ENCODE measurements around the gene GIGYF2. TPM values are rescaled to one million over a fixed set of nuclear protein-coding genes. Genes with fewer than 3 reads are reported as not detected.

The GIGYF2 gene
- total RNA-seq, 1 experiment from 2014 or later = 55.3 TPM

DNA sequence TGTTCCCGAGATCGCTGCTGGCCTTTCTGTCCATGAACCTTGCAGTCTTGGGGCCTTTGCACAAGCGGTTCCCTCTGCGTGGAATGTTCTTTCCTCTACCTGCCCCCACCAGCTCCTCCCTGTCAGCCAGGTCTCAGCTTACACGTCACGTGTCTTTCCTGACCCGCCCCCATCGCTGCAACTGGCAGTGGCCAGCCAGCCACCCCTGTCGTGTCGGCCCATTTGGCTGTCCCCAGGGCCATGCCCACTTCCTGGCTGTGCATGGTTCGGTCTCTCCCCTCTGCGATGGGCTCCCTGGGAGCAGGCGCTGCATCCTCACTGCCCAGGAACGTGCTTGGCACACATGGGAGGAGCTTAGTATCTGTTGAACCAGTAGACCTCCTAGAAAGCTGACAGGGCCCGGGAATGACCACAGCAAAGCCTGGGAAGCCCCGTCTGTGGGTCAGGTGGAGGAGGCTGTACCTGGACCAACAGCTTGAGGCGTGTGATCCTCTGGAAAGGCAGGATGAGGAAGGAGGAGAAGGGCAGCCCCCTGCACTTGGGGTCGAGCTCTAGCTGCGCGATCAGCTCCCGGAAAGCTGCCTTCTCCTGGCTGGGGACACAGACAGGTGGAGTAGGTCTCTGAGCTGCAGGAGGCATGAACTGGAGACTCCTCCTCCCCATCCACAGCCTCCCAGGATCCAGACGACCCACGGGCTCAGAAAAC is 193.9 kb downstream of the GIGYF2 start:
- H2BK120ac ChIP-seq (ENCODE audit: low read depth, low read length, poor library complexity, severe bottlenecking) = no peak overlapping the region
- H3K36me3 Mint-ChIP-seq (ENCODE audit: insufficient read depth in 1 of 3, low read depth in 3 of 3) = no peaks in the 10 kb centered on the region; a peak in 1 of 7 replicates
- H3K9me3 Mint-ChIP-seq = peaks cover 0 to 2% of the 10 kb centered on the region in 2 experiments; a peak in 2 of 5 replicates
- no peak overlapping the region for H3K14ac ChIP-seq (ENCODE audit: insufficient read depth, low read length)
- no peaks in the 10 kb centered on the region for H3K9me3 ChIP-seq (ENCODE audit: control insufficient read depth, low read depth, low read length)
- H3K27ac ChIP-seq (ENCODE audit: insufficient read length, low read depth, low read length) = no peak overlapping the region
- H2BK20ac ChIP-seq (ENCODE audit: low read depth, low read length, poor library complexity, severe bottlenecking) = no peak overlapping the region
- H3K23me2 ChIP-seq (ENCODE audit: insufficient read length, low read depth, low read length, poor library complexity, severe bottlenecking) = no peaks in the 10 kb centered on the region
- H3K23ac ChIP-seq (ENCODE audit: insufficient read length, low read depth, low read length) = no peak overlapping the region
- no peak overlapping the region for H3K4ac ChIP-seq (ENCODE audit: low read depth, low read length)
- H4K20me1 ChIP-seq (ENCODE audit: control insufficient read depth, insufficient read depth, insufficient read length) = no peaks in the 10 kb centered on the region
- no peak overlapping the region for H4K8ac ChIP-seq (replicated peaks; ENCODE audit: insufficient read length, low read depth, low read length)
- H3T11ph ChIP-seq (ENCODE audit: low read length) = no peak overlapping the region
- no peak overlapping the region for H2BK5ac ChIP-seq (ENCODE audit: insufficient read length, low read length)
- H2AFZ ChIP-seq (ENCODE audit: low read length) = no peak overlapping the region
- H3K4me1 ChIP-seq (ENCODE audit: insufficient read depth, low read length) = no peaks in the 10 kb centered on the region; the same call in 1 of the 2 replicates
- H3K79me1 ChIP-seq (ENCODE audit: insufficient read depth, low read depth, low read length, poor library complexity, severe bottlenecking) = no peaks in the 10 kb centered on the region
- peak overlapping the region in 2 of 3 experiments; percentile 25 to 76; a peak in 3 of 7 replicates for H3K27ac Mint-ChIP-seq
- no peaks in the 10 kb centered on the region for H3K27me3 ChIP-seq (ENCODE audit: insufficient read depth, low read length)
- H3K4me3 Mint-ChIP-seq = peak overlapping the region; percentile 40 to 45; a peak in 4 of 5 replicates
- no peaks in the 10 kb centered on the region for H3K79me2 ChIP-seq (ENCODE audit: insufficient read depth, low read length)
- DNase-seq = peak; percentile 86
- TF ChIP-seq, protein P1, sequence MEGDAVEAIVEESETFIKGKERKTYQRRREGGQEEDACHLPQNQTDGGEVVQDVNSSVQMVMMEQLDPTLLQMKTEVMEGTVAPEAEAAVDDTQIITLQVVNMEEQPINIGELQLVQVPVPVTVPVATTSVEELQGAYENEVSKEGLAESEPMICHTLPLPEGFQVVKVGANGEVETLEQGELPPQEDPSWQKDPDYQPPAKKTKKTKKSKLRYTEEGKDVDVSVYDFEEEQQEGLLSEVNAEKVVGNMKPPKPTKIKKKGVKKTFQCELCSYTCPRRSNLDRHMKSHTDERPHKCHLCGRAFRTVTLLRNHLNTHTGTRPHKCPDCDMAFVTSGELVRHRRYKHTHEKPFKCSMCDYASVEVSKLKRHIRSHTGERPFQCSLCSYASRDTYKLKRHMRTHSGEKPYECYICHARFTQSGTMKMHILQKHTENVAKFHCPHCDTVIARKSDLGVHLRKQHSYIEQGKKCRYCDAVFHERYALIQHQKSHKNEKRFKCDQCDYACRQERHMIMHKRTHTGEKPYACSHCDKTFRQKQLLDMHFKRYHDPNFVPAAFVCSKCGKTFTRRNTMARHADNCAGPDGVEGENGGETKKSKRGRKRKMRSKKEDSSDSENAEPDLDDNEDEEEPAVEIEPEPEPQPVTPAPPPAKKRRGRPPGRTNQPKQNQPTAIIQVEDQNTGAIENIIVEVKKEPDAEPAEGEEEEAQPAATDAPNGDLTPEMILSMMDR (conservative IDR thresholded peaks at IDR 0.05) = no peak
- peaks cover 55% of the 10 kb centered on the region for H3K27me3 Mint-ChIP-seq (ENCODE audit: low read depth)
- peak overlapping the region; percentile 5 for H3K4me2 ChIP-seq (ENCODE audit: insufficient read depth, insufficient read length, low read length)
- WGBS (ENCODE audit: extremely low coverage, insufficient read length, low lambda C conversion rate) = no CpG with 5 or more reads among the region's 23 CpGs
- peaks cover 19 to 23% of the 10 kb centered on the region in 2 experiments for H3K4me1 Mint-ChIP-seq
- H3K9ac ChIP-seq (ENCODE audit: extremely low read depth, insufficient read length, low read length) = no peak overlapping the region
- H2BK12ac ChIP-seq (ENCODE audit: insufficient read length, low read depth, low read length) = no peak overlapping the region
- no peak overlapping the region for H3K56ac ChIP-seq (ENCODE audit: insufficient read length, low read depth, low read length)
- no peak overlapping the region for H4K5ac ChIP-seq (ENCODE audit: insufficient read length, low read depth, low read length)
- no peak overlapping the region for H2BK15ac ChIP-seq (ENCODE audit: low read depth, low read length)
- no peak overlapping the region for H2AK5ac ChIP-seq (ENCODE audit: insufficient read length, low read length)
- H3K18ac ChIP-seq (ENCODE audit: insufficient read length, low read depth, low read length) = no peak overlapping the region
- H4K91ac ChIP-seq (ENCODE audit: insufficient read length, low read depth, low read length) = no peak overlapping the region

Measured in H9 (cell line).